Lower leg skin (tissue), 4 donors: Measurements from ENCODE around the gene STX18. TPM values are rescaled to one million over a fixed set of nuclear protein-coding genes. Genes with fewer than 3 reads are reported as not detected.

ENCODE experiments used
- DNase-seq, 2 donors: peaks; one replicate each; pipeline ENCODE4 v3.0.0-alpha.2; 2019; ENCODE audit warnings: low spot score in 2 of 2
- H3K4me3 ChIP-seq: fragments of 200-600 bp; sonication (generic); 2 replicates; pipeline ENCODE4 v1.5.1; 2017; ENCODE audit warnings: mild to moderate bottlenecking, low read depth; ENCODE audit not compliant: poor library complexity, severe bottlenecking
- POLR2A ChIP-seq, 2 donors: fragments of 450-650 bp; IDR thresholded peaks; one replicate each; pipeline ENCODE4 v1.6.1; 2016 to 2017; ENCODE audit warnings: antibody characterized with exemption in 2 of 2, mild to moderate bottlenecking in 1 of 2, moderate library complexity in 1 of 2
- WGBS, 2 donors: methylation state at CpG; one replicate each; pipeline ENCODE4 v1.1.5; 2018; 5-methylcytosine and 5-hydroxymethylcytosine counted together
- intact Hi-C: fragments of 100-400 bp; cut with DNase I; formaldehyde crosslinking; loops from one replicate; pipeline ENCODE4 v1.15.0; 2023; ENCODE audit warnings: low total_unique reads
- total RNA-seq, 4 donors: library from RNA; depleted of rRNA; stranded (reverse); fragments of >200 nt; gene quantifications; one replicate each; pipeline ENCODE4 v1.1.0, GENCODE V29; 2016
- TF ChIP-seq, protein P1 (sequence below), 3 donors: fragments of 450-650 bp; IDR thresholded peaks; one replicate each; pipeline ENCODE4 v1.5.1; 2016; ENCODE audit warnings: antibody characterized with exemption in 3 of 3, mild to moderate bottlenecking in 3 of 3, moderate library complexity in 2 of 3

Gene STX18
- 10 to 100 TPM; 18.1 to 24.6 (median 21.5) TPM for total RNA-seq

DNA sequence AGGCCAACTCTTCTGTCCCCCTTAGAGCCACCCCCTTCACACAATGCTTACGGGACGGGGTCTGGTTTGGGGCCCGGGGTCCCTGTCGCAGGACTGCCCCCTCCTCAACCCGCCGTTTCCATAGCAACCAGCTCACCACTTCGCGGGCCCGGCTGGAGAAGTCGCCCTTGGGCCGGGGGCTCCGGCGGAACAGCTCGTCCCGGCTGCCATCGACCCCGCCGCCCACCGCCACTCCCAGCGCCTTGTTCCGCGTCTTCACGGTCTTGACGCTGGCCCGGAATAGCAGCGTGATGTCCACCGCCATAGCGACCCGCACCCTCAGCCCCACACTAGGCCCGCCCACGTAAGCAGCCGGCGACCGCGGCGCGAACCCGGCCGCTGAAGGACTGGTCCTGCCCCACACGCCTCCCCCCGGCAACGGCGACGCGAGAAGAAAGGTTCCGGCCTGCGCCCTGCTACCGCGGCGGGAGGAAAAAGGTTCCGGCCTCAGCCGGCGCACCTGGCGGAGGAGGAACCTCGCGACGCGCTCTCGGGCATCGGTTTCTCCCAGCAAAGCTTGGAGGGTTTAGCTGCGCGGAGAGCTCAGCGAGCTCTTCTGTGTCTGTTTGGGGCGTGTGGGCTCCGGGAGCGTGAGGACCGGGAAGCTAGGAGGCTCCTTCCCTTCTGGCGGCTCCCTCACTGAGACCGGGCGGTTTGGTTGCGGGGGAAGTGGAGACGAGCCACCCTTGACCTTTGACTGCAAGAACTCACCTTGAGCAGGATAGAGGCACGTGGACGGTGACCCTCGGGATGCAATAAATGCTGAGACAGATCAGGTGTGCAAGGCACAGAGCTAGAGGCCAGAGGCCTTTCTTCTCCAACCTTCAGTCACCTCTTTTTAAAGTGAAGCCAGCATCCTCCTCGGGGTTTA, at the start of gene STX18:
Gene STX18 (minus strand): TSS at position 388 of the 910 bp plus-strand sequence. CDS start 84 bp downstream, at position 304.
- intact Hi-C loops = no loop called here
- DNase-seq = peak; percentile 69 to 96
- TF ChIP-seq POLR2A (IDR thresholded peaks at IDR 0.05) = no peak
- TF ChIP-seq, protein P1, sequence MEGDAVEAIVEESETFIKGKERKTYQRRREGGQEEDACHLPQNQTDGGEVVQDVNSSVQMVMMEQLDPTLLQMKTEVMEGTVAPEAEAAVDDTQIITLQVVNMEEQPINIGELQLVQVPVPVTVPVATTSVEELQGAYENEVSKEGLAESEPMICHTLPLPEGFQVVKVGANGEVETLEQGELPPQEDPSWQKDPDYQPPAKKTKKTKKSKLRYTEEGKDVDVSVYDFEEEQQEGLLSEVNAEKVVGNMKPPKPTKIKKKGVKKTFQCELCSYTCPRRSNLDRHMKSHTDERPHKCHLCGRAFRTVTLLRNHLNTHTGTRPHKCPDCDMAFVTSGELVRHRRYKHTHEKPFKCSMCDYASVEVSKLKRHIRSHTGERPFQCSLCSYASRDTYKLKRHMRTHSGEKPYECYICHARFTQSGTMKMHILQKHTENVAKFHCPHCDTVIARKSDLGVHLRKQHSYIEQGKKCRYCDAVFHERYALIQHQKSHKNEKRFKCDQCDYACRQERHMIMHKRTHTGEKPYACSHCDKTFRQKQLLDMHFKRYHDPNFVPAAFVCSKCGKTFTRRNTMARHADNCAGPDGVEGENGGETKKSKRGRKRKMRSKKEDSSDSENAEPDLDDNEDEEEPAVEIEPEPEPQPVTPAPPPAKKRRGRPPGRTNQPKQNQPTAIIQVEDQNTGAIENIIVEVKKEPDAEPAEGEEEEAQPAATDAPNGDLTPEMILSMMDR (IDR thresholded peaks at IDR 0.05) = no peak
- H3K4me3 ChIP-seq = peak within 1 kb of the TSS; percentile 79
- WGBS, 2 donors = 0 to 1% methylated on average over 37 to 68 of the region's 76 CpGs

DNA sequence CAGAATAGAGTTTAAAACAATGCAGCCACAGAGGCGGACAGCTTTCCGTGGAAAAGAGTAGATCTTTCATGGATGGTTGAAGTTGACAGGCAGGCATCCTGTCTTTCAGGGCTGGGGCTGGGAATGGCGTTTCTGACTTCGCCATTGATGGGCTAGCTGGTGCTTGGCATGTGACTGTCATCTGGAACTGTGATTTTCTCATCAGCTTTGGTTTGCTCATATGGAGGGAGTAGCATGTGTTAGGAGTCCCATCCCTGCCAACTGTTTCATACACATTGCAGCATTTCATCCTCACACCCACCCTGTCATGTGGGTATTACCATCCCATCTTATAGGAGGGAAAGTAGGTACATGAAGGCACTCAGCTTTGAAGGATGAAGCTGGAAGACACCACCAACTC, 49.2 kb upstream of the STX18 start:
- intact Hi-C loops = no loop called here

DNA sequence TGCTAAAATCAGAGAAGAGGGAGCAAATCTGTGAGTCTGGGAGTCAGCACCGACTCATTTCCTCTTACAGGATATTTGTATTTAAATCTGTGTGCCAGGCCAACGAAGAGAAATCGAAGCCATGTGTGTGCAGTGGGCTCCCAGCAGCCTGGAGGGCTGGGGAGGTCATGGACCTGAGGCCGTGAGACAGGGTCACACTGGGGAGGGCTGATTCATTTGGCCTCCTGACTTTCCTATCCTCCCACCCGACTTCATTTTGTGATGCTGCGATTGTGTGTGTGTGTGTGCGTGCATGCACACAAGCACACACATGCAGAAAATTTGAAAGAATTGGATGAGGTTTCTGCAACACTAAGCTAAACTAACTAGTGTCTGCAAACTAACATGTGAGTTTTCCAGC, 48.7 kb upstream of the STX18 start:
- intact Hi-C loops = no loop called here
- TF ChIP-seq POLR2A (IDR thresholded peaks at IDR 0.05) = no peak
- DNase-seq = peak in 1 of 2 donors; percentile 39
- no peak overlapping the region for H3K4me3 ChIP-seq
- 36 to 41% methylated on average over 7 of the region's 7 CpGs for WGBS, 2 donors

More for the DNA sequence above, 49.2 kb upstream of the STX18 start:
- WGBS, 2 donors = 66 to 73% methylated on average over 4 of the region's 4 CpGs
- no peak for TF ChIP-seq POLR2A (IDR thresholded peaks at IDR 0.05)
- TF ChIP-seq, protein P1 (IDR thresholded peaks at IDR 0.05) = no peak
- H3K4me3 ChIP-seq = no peak overlapping the region
- DNase-seq = peak in 1 of 2 donors; percentile 54

DNA sequence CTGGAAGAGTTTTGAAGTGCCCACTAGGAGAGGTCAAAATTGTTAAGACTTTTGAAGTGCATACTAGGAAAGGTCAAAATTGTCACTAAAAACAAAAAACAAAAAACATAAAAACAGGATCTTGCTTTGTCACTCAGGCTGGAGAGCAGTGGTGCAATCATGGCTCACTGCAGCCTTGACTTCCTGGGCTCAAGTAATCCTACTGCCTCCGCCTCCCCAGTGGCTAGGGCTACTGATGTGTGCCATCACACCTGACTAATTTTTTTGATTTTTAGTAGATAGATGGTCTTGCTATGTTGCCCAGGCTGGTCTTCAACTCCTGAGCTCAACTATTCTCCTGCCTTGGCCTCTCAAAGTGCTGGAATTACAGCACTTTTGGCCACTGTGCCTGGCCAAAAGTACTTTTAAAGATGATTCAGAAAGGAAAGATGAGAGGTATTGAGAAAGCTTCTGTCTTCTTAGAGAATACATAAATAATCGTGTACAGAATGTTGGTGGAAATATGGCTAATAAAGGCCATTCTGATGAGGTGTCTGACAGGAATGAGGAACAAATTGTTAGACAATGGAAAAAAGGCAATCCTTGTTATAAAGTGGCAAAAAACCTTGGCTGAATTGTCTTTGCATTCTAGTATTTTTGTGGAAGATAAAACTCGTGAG, 43.3 kb upstream of the STX18 start:
- DNase-seq = peak in 1 of 2 donors; percentile 40
- no peak overlapping the region for H3K4me3 ChIP-seq
- TF ChIP-seq, protein P1 (IDR thresholded peaks at IDR 0.05) = no peak
- no peak for TF ChIP-seq POLR2A (IDR thresholded peaks at IDR 0.05)
- intact Hi-C loops = no loop called here
- WGBS, 2 donors = 63% methylated on average over 3 of the region's 3 CpGs

DNA sequence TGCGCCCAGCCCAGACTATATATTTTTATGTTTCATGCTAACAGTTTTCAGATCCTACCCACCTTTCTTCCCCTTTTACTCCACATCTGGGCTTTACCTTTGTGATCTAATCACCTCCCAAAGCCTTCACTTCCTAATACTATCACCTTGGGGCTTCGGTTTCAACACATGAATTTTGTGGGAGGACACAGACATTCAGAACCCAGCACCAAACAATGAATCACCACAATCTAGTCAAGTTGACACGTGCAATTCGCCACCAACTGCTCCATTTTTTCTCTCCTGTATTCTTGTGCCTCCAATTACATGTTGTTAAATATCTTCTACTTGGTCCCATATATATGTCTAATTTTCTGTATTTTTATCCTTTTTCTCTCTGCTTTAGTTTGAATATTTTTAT, 41.8 kb upstream of the STX18 start:
- peak in 1 of 2 donors; percentile 21 for DNase-seq
- H3K4me3 ChIP-seq = no peak overlapping the region
- 91% methylated on average over 4 of the region's 4 CpGs for WGBS, 2 donors
- intact Hi-C loops = no loop called here
- TF ChIP-seq, protein P1 (IDR thresholded peaks at IDR 0.05) = no peak
- no peak for TF ChIP-seq POLR2A (IDR thresholded peaks at IDR 0.05)

DNA sequence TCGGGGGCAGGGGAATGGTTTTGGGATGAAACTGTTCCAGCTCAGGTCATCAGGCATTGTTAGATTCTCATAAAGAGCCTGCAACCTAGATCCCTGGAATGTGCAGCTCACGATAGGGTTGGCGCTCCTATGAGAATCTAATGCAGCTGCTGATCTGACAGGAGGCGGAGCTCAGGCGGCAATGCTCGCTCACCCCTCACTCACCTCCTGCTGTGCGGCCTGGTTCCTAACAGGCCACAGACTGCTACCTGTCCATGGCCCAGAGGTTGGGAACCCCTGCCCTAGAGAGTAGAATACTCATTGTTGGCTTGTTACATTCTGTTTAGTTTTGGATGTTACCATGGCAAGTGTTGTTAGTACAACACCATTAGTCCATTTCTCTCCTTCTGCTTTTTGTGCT, 40.8 kb upstream of the STX18 start:
- intact Hi-C loops = no loop called here
- DNase-seq = peak in 1 of 2 donors; percentile 28
- no peak overlapping the region for H3K4me3 ChIP-seq
- TF ChIP-seq, protein P1 (IDR thresholded peaks at IDR 0.05) = no peak
- TF ChIP-seq POLR2A (IDR thresholded peaks at IDR 0.05) = no peak
- WGBS, 2 donors = 94 to 97% methylated on average over 6 to 7 of the region's 7 CpGs
